ENCODE measurements around the gene GON7. TPM values are rescaled to one million over a fixed set of nuclear protein-coding genes. Genes with fewer than 3 reads are reported as not detected.

The GON7 gene
- total and polyA plus RNA-seq, 2 of the 8 experiments (the other 6 are each of a cell fraction or from before 2014, with no cell fraction given), result 3.8 to 9.9 TPM

GRCh38 chr14:93214598-93214997 is 7.7 kb upstream of the GON7 start:
- no peak overlapping the region for H3K56ac ChIP-seq (replicated peaks; ENCODE audit: insufficient read length, low read depth, low read length)
- no peak overlapping the region for H2BK5ac ChIP-seq (ENCODE audit: low read depth, low read length)
- no peak for TF ChIP-seq CTCF (IDR thresholded peaks at IDR 0.05; ENCODE audit: control extremely low read depth in 1 of 3, insufficient read depth in 1 of 3, low read depth in 1 of 3, low read length in 3 of 3)
- TF ChIP-seq BACH1 (IDR thresholded peaks at IDR 0.05; ENCODE audit: low read length), result no peak
- no peaks in the 10 kb centered on the region for H4K20me1 ChIP-seq (replicated peaks in 1 of 2; ENCODE audit: control insufficient read depth in 1 of 2, insufficient read depth in 2 of 2, low read length in 2 of 2)
- no peak overlapping the region for H3K4me2 ChIP-seq (ENCODE audit: insufficient read depth in 1 of 2, low read depth in 2 of 2, low read length in 2 of 2)
- H3K27ac ChIP-seq (ENCODE audit: low read depth, low read length), result no peak overlapping the region
- H4K91ac ChIP-seq (replicated peaks; ENCODE audit: insufficient read length, low read length), result no peak overlapping the region
- no peaks in the 10 kb centered on the region for H3K79me2 ChIP-seq (ENCODE audit: control insufficient read depth in 1 of 2, insufficient read depth in 2 of 2, low read length in 2 of 2)
- H3K18ac ChIP-seq (ENCODE audit: extremely low read depth, low read length), result no peak overlapping the region
- no peaks in the 10 kb centered on the region for H3K79me1 ChIP-seq (ENCODE audit: low read depth, low read length)
- H3K9ac ChIP-seq (replicated peaks in 1 of 4; ENCODE audit: extremely low read depth in 1 of 4, low read depth in 3 of 4, low read length in 3 of 4), result no peak overlapping the region
- WGBS, 2 experiments (ENCODE audit: extremely low coverage in 1 of 2, insufficient coverage in 1 of 2, insufficient read length in 1 of 2, insufficient replicate concordance in 2 of 2, low coverage in 1 of 2, low lambda C conversion rate in 2 of 2, missing lambda C conversion rate in 1 of 2), result 86% methylated on average over 2 of the region's 2 CpGs; no CpG with 5 or more reads in 1 of the 2 experiments
- H3K4ac ChIP-seq (replicated peaks; ENCODE audit: insufficient read length, low read depth, low read length), result no peak overlapping the region
- CTCF ChIA-PET (ENCODE audit: partially characterized antibody), result no interaction called here
- H3K4me1 ChIP-seq (replicated peaks in 1 of 4; ENCODE audit: control insufficient read depth in 3 of 4, insufficient read depth in 4 of 4, low read length in 3 of 4), result no peaks in the 10 kb centered on the region
- DNase-seq (ENCODE audit: low read depth in 1 of 2, low spot score in 2 of 2), result no peak
- H4K8ac ChIP-seq (ENCODE audit: extremely low read depth, insufficient read depth, low read length), result no peak overlapping the region
- H4K5ac ChIP-seq (ENCODE audit: insufficient read length, low read depth, low read length), result no peak overlapping the region
- no peak for FAIRE-seq
- H3K14ac ChIP-seq (ENCODE audit: insufficient read length), result no peak overlapping the region
- H3K23ac ChIP-seq (ENCODE audit: insufficient read length), result no peak overlapping the region
- peaks cover 4 to 33% (median 10%) of the 10 kb centered on the region in 4 experiments; a peak in 7 of 8 replicates for H3K36me3 ChIP-seq (ENCODE audit: control insufficient read depth in 2 of 4, insufficient read depth in 4 of 4, low read length in 3 of 4)
- POLR2A ChIA-PET (ENCODE audit: partially characterized antibody), result no interaction called here
- H2AK5ac ChIP-seq (ENCODE audit: low read depth, low read length), result no peak overlapping the region
- no peaks in the 10 kb centered on the region for H3K23me2 ChIP-seq (ENCODE audit: low read depth, low read length)
- H2AFZ ChIP-seq (ENCODE audit: low read length), result no peak overlapping the region
- no peak overlapping the region for H2BK120ac ChIP-seq (replicated peaks; ENCODE audit: low read depth, low read length)
- H3K4me3 ChIP-seq (ENCODE audit: extremely low read depth in 1 of 4, insufficient read depth in 2 of 4, low read depth in 3 of 4, low read length in 4 of 4), result no peak overlapping the region
- no peak overlapping the region for H2BK15ac ChIP-seq (ENCODE audit: low read length)
- no peaks in the 10 kb centered on the region for H3K9me3 ChIP-seq (ENCODE audit: insufficient read depth in 2 of 2, low read depth in 1 of 2, low read length in 1 of 2)
- no peak overlapping the region for H2BK20ac ChIP-seq (ENCODE audit: low read length)
- H2BK12ac ChIP-seq (ENCODE audit: low read depth, low read length), result no peak overlapping the region
- H3K27me3 ChIP-seq (replicated peaks in 1 of 4; ENCODE audit: control insufficient read depth in 3 of 4, extremely low read depth in 1 of 4, insufficient read depth in 3 of 4, low read length in 3 of 4), result no peaks in the 10 kb centered on the region
